Stimulated activated CD4-positive, alpha-beta T cell treated with anti-CD3 and anti-CD28 coated beads, Interleukin-12 subunit alpha, Interleukin-12 subunit beta, amount 100 ng/mL, for 4 hours (primary cell): ENCODE results near the gene NR5A1.

Experiments used
- DNase-seq: peaks from one replicate; pipeline ENCODE4 v3.0.0-alpha.2; 2020

The NR5A1 gene

DNA sequence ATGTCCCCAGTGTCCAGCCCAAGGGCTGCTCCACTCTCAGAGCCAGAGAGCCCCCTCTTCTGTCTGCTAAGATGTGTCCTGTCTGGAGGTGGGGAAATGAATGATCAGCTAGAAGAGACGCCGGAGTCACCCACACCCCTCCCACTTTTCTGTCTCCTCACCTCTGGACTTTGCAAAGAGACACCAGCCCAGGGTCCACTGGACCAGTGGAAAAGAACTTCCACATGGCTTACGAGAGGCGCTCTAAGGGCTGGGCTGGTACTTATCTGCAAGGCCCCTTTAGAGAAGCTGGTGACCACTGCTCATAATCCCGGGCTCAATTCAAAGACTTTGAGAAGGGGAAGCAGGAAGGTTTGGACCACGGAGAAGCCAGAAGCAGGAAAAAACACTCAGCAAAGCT, 9.2 kb downstream of the NR5A1 start:
- DNase-seq, result no peak

DNA sequence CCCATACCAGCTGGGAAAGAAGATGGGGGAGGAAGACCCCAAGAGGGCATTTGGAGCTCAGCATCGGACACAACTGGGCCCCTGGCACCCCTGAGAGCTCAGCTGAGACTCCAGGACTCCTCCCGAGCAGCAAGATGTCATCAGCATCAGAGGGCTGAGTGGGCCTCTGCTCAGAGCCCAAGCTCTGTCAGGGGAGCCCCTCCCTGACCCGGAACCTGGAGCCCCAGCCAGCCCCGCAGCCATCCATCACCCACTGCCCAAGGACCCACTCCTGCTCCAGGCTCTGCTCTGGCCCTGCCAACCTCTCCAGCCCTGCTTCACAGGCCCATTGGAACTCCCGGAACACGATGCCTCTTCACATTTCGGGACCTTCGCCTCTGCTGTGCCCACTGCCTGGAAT, 9.8 kb downstream of the NR5A1 start:
- DNase-seq, result no peak

DNA sequence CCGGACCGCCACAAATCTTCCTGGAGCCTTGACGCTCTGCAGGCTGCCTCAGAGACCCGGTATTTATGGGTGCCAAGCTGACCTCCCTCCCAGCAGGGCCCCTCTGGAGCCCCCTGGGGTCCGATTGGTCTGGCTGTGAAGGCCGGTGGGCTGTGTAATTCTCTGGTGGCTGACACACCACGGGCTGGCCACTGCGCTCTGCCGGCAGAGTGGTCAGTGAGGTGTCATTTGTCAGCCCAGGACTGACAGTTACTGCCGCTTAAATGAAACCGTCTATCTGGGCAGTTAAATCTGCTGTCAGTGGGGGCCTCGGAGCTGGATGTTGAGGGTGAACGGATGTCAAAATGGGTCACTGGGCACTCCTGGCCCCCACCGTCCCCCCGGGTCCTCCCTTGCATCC, 10.7 kb downstream of the NR5A1 start:
- no peak for DNase-seq

DNA sequence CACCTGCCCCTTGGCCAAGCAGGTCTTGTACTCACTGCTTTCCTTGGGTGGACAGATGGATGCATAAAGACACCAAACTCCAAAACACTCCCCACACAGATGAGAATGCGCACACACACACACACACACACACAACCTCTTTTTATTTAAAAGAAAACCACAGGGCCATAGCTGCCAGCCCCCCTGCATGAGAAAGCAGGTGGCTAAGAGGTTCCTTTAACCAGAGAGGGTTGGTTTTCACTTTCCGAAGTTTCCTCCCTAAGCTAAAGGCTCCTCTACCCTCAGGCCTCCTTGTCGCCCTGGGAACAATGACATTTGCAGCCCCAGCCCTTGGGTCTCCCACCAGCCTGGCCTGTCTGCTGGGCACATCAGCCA, 11.1 kb downstream of the NR5A1 start:
- DNase-seq, result no peak

DNA sequence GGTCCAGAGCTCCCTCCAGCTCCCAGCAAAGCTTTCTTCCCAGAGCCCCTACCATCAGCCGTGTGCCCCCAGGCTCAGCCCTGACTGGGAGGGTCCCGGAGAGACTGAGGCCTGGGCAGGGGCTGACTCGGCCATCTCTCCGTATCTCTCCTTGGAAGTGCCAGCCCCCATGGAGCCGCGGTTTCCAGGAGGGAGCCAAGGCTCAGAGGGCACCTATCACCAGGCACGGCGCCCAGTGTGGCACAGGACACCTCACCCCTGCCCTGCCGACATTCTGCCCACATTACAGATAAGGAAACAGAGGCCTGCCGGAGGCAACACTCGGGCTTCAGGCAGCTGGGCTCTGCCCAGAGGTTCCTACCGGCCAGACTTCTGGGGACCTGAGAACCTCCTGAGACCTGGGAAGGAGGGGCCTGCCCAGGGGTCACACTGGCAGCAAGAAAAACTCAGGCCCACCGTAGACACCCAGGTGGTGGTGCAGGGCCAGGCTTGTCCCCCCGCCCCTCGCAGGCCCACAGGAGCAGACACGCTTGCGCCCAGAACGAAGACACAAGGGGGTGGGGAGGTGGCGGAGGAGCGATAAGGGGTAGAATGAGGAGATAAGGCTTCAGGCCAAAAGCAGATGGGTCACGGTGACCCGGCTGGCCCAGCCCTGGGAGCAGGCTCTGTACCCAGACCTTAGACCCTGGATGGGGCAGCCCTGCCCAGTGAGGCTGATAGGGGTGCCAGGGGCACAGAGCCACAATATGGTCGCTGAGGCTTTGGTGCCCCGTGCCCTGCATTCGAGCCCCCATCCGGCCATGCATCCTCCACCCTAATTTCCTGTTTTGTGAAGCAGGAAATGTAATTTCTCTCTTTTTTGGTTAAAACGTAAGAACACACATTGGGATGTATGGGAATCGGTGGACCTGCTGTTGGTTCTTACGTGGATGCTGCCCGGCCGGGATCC, 11.8 kb downstream of the NR5A1 start:
- no peak for DNase-seq

DNA sequence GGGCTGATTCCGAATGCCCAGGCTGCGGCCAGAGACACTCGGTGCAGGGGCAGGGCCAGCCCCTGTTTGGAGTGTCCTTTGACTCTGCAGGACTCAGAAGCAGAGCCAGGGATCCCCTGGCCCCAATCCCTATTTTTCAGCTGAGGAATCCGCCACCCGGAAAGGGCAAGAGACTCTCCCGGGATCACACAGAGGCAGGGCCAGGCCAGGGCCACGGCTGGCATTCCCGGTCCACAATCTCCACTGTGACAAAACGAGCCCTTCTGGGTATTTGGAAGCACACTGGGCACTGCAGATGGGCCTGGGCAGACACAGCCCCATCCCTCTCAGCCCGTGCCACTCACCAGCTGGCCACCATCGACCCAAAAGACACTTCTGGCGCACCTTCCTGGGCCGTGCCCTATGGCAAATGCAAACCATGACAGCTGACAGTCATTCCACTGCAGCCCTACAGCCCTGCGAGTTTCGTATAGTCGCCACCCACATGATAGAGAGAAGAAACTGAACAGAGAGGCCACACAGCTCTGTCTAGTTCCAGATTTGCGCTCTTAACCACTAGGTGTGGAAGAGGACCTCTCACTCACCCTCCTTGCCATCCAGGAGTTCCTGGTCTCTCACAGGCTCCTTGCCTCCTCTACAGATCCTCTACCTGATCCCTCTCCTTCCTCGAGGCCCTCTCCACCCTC, 13.3 kb downstream of the NR5A1 start:
- no peak for DNase-seq

DNA sequence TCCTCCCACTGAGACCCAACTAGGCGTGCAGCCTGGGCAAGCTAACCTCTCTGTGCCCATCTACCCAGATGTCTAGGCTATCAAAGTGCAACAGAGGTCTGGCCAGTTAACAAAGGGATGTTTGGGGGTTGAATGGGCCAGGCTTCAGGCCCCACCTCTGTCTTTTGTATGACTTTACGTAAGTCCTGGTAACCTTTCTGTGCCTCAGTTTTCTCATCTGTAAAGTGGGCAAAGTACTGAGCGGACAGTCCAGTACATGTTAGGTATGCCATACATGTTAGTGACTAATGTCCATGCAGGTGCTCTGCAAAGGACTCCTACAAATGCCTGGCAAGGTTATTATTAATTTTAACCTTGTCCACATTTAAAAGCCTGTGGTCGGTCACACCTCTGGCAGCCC, 14.0 kb downstream of the NR5A1 start:
- no peak for DNase-seq

DNA sequence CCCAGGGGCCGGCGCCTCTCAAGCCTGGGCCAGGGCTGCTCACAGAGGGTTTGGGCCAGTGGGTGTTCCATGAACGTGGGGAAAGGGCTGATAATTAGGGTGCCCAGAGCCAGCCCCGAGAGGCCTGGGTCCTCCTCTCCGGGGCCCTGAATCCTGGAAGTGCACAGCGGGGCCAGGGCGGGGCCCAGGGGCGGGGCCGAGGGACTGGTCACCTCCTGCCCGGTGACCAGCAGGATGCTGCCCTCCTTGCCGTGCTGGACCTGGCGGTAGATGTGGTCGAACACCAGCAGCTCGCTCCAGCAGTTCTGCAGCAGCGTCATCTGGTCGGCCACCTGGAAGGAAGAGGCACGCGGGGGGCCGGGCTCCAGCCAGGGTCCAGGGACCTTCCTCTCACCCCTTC, 14.4 kb downstream of the NR5A1 start:
- no peak for DNase-seq

DNA sequence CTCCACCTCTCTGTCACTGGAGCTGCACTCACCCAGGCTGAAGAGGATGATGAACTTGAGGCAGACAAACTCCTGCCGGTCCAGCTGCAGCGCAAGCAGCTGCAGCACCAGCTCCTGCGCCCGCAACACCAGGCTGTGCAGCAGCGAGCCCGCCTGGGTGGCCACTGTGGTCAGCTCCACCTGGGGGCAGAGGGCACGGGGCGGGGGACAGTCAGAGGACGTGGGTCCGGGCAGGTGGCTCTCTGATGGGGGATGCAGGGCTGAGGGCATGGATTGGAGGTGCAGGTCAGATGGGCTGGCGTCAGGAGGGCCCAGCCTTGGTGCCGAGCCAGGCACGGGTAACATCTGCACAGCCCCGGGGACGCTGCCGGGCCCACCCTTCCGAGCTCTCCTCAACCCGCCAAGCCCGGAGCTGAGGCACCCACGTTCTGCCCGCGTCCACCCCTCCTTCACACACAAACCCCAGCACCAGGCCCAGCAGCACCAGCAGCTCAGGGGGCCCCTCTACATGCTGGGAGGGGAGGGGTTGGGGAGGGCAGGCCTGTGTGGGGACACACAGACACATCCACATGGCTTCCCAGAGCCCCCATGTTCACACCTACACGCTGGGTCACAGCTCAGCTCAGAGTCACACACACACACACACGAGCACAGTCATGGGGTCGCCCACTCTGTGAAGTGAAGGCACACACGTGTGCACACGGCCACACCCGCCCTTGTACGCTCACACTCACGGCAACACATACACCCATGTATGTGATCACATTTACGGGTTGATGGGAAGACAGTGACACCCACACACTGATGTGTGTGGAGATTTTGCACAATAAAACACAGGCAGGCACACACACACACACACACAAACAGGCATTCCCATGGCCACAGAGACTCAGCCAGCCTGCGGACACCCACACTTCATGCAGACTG, 15.9 kb downstream of the NR5A1 start:
- no peak for DNase-seq

DNA sequence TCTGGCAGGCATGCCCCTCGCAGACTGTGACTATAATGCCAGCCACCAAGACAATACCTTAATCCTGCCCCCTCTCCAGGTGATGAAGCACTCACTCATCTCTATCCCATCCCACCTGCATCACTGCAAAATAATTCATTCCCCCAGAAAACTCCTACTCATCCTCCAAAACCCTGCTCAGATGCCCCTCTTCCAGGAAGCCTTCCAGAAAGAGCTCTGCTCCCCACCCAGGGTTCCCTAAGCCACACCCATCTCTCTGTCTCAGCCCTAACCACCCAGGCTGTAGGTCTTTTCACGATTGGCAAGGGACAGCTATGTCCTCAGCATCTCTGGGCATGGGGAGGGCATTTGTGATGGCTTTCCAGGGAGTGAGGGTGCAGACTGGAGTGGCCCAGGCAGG, 17.2 kb downstream of the NR5A1 start:
- no peak for DNase-seq

DNA sequence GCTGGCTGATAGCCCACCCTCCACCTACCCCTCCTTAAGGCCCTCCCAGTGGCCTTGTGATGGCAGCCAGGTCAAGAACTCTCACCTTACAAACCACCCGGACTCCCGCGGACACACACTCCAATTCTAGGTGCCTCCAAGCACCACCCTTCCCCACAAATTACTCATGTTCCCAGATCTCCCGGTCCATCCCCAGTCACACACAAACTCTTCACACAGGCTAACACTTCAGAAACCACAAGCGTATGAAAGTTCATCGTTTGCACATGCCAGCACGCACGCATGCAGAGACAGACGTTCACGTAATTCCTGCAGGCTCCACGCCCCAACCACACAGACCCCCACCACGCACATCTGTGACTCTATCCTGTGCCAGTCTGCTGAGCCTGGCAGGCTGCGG, 18.0 kb downstream of the NR5A1 start:
- DNase-seq, result no peak

DNA sequence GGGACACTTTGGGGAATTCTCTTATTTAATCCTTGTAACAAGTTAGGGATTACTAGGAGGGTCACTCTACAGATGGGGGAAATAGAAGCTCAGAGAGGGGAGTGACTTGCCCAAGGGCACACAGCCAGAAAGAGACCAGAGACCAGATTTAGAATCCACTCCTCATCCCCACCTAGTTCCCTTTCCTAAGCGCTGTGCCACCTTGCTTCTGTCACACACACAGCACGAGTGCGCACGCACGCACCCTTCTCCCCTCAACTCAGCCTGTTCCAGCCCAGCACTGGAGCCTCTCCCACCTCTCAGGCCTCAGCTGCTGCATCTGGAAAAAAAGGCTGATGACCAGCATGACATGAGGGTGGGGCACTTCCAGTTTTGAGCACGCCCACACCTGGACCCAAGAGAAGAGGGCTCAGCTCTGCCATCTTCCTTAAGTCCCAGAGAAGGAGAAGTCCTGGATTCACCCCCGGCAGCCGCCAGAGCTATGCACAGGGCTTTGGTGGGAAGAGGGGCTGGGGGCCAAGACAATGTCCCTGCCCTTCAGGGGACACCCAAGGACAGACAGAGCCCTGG, 18.5 kb downstream of the NR5A1 start:
- DNase-seq, result no peak

DNA sequence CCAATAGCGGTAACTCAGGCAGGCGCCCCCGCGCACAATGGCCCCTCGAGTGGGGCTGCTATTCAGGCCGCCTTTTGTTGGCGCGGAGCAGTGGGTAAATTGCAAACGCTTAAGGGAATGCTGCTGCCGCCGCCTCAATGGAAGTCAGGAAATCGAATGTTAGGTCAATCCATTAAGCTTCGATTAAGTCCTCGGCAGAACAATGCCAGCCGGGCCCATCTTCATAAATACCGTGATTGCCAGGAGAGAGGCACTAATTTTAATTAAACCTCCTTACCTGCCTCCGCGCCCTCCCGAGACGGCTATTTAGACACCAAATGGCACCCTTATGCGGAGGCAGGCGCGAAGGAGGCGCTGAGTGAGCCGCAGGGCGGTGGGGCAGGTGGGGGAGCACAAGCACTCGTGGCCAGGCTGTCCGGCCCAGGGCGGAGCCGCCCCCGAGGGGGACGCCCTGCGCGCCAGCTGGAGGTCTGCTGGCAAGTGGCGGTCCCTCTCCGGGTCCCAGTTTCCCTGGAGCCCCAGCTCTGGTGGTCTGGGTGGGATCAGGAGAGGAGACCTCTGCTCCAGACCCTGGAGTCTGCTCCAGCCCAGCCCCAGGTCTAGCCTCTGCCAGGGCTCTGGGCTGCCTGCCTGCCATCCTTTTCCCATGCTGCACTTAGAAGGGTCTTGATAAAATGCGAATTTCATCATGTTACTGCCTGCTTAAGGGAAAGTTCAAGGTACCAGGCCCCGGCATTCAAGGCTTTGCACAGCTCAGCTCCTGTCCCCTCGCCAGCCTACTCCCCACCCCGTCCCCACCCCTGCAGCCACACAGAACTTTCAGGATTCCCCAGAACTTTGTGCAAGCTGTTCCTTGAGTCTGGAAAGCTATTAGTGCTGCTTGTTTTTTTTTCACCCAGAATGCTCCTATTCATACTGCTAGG, 19.7 kb downstream of the NR5A1 start:
- no peak for DNase-seq

DNA sequence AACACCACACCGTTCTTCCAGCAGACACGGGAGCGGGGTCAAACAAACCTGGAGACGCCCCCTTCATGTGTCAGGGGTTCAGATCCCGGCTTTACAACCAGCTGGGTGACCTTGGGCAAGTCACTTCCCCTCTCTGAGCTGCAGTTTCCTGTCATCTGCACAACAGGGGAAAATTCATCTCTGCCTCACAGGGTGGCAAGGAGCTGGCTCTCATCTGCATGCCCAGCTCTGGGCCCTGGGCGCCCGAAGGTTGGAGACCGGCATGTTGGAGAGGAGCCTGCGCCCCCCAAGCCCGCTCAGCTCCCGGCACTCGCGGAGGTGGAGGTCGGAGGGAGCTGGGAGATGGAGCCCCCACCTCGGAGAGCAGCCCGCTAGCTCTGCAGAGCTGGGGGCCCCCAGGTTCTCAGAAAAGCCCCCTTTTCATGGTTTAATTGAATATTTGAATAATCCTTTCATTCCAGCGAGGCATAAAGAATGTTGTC, 20.4 kb downstream of the NR5A1 start:
- DNase-seq, result no peak

DNA sequence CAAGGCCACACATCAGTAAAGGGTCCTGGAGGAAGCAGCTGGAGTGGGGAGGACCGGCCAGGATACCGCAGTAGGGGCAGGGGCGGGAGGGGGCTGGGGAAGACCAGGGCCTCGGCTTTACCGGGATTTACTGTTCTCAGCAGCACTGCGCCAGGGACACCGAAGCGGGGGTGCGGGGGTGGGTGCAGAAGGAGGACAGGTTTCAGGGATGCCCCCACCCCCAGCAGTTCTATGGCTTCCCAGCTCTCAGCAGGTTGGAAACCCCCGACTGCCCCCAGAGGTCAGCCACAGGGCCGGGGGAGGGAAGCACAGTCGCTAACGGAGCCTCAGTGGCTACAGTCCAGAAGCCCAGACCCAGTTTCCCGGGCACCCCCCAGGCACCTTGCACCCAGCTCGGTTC, 21.3 kb downstream of the NR5A1 start:
- DNase-seq, result no peak

DNA sequence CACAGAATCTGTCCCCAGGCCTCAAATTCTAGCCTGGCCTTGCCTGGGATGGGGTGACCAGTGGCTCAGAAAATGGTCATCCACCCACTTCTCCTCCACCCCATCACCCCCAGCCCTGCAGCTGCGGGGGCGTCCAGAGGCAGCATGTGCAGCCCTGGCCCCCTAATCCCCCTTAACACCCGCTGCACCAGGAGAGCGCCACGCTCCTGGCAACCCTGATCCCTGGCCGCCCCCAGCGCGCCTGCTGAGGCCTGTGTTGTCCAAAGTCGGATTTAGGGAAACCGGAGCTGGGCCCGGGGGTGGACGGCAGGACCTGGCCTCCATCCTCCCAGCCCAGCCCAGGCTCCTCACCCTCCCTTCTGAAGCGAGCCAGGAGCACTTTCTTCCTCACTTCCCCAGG, 22.0 kb downstream of the NR5A1 start:
- DNase-seq, result no peak

DNA sequence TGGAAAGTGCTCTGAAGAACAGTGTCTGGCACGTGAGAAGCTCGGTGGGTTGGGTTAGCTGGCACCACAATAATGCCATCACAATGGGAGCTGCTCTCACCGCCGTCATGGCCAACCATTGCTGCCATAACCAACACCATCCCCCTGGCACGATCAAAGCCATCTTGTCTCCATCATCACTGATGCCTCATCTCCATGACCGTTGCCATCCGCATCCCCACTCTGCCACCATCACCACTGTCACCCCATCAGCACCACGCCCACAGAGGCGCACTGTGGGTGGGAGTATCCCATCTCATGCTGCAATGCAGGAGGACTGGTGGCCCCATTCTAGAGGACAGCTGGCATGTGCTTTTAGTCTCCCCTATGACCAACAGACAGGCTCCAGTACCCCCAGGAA, 23.7 kb downstream of the NR5A1 start:
- DNase-seq, result no peak

DNA sequence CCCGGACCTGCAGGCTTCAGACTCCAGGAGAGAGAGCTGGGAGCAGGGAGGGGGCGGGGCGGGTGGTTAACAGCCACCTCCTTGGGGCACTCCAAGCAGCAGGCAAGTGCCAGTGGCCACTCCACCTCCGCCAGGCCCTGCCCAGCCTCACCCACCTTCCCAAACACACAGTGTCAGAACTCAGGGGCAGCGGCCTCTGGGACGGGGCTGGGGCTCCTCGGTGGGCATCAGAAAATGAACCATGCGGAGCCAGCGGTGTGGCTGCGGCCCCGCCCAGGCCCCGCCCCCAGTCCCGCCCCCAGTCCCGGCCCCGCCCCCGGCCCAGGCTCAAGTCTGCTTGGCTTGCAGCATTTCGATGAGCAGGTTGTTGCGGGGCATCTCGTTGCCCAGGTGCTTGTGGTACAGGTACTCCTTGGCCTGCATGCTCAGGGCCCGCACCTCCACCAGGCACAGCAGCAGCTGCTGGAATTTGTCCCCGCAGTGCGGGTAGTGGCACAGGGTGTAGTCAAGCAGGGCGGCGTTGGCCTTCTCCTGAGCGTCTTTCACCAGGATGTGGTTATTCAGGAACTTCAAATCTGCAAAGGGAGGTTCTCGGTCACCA, 24.7 kb downstream of the NR5A1 start:
- no peak for DNase-seq

DNA sequence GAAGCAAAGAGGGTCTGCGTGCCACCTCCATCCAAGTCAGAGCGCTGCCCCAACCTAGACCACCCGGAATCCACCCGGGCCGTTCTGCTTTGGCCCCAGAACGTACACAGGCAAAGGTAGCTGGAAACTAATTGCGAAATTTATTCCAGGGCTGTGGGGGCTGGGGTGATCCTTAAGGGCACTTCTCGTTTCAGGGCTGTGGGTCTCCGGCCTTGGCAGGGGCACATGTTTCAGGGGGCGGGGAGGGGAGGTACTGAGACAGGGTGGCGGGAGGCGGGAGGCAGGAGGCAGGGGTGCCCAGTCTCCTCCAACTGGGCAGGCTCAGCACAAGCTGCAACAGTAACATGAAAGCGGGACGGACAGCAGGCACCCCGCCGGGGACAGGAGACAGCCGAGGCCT, 26.1 kb downstream of the NR5A1 start:
- DNase-seq, result no peak

DNA sequence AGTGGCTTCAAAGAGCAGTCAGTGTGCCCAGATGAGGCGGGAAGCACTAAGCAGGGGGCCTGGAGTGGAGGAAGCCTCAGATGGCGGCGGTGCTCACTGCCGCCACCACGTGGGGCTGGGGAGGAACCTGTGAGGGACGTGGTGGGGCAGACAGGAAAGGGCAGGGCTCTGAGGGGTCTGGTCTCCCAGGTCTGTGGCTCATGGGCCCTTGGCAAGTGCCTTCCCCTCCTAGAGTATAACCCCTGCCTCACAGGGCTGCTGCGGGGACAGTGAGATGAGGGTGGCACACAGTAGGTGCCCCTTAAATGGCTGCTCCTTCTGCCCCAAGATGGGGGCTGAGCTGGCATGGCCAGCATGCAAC, 26.6 kb downstream of the NR5A1 start:
- no peak for DNase-seq

DNA sequence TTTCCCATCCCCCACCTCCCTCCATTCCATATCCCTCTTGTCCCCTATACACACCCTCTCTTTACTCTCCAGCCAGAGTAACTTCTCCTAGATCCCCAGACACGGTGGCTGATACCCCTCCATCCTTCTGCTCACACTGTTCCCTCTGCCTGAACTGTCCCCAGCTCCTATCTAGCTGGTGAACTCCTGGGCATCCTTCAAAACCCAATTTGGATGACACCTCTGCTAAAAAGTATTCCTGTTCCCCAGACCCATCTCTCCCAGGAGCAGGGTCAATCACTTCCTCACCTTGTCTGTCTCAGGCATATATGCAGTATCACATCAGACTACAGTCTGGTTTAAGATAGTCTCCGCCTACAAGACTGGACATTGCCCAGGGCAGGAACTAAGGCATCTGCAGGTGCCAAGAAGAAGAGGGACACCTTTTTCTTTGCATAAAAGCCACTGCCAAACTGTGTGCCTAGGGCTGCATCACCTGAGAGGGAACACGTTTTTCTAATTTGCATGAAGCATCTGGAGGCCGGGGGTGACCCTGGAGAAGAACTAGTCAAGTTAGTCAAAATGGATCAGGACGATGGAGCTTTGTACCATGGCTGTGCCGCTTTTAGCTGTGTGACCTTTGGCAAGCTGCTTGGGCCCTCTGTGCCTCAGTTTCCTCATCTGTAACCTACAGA, 27.1 kb downstream of the NR5A1 start:
- DNase-seq, result no peak
